MM.1S (cell line): Measurements from ENCODE around the gene SCARB2.
"Not testable (repeated sequence)": the region's sequence is repeated elsewhere in the genome, so short reads cannot be mapped to it uniquely, and the experiment has no call there.

Experiments used
- DNase-seq: peaks from one replicate; pipeline ENCODE4 v3.0.0-alpha.2; 2015
- H2AFZ ChIP-seq: fragments of 300-600 bp; sonication (generic); 2 replicates; pipeline ENCODE4 v1.6.0; 2016; ENCODE audit warnings: antibody characterized with exemption, low read length
- H3F3A ChIP-seq: fragments of 300-600 bp; sonication (generic); 2 replicates; pipeline ENCODE4 v1.6.1; 2016; ENCODE audit warnings: mild to moderate bottlenecking, antibody characterized with exemption, low read length, moderate library complexity, mixed read lengths; ENCODE audit not compliant: insufficient read depth
- H3K27ac ChIP-seq: fragments of 300-600 bp; sonication (generic); 2 replicates; pipeline ENCODE4 v1.5.1; 2016; ENCODE audit warnings: mild to moderate bottlenecking, low read length
- H3K27me3 ChIP-seq: fragments of 300-600 bp; sonication (generic); replicated peaks from 2 replicates; pipeline ENCODE4 v1.6.0; 2016; ENCODE audit warnings: low read length; ENCODE audit not compliant: insufficient read depth
- H3K36me3 ChIP-seq: fragments of 300-600 bp; sonication (generic); replicated peaks from 2 replicates; pipeline ENCODE4 v1.6.1; 2016; ENCODE audit warnings: mild to moderate bottlenecking, low read length, mixed read lengths; ENCODE audit not compliant: insufficient read depth
- H3K4me1 ChIP-seq: fragments of 300-600 bp; sonication (generic); 2 replicates; pipeline ENCODE4 v1.6.1; 2016; ENCODE audit warnings: low read length, mixed read lengths
- H3K4me2 ChIP-seq: fragments of 300-600 bp; sonication (generic); 2 replicates; pipeline ENCODE4 v1.6.0; 2016; ENCODE audit warnings: low read depth, low read length
- H3K4me3 ChIP-seq: fragments of 300-600 bp; sonication (generic); 2 replicates; pipeline ENCODE4 v1.5.1; 2016; ENCODE audit warnings: low read length, mixed read lengths
- H3K79me2 ChIP-seq: fragments of 300-600 bp; sonication (generic); 2 replicates; pipeline ENCODE4 v1.6.1; 2016; ENCODE audit warnings: mixed run types, low read length, mixed read lengths
- H3K9ac ChIP-seq: fragments of 300-600 bp; sonication (generic); 2 replicates; pipeline ENCODE4 v1.6.1; 2016; ENCODE audit warnings: low read length, mixed read lengths
- H3K9me2 ChIP-seq: fragments of 300-600 bp; sonication (generic); replicated peaks from 2 replicates; pipeline ENCODE4 v1.6.1; 2016; ENCODE audit warnings: mild to moderate bottlenecking, low read length, mixed read lengths; ENCODE audit not compliant: insufficient read depth
- H3K9me3 ChIP-seq: fragments of 300-600 bp; sonication (generic); replicated peaks from 2 replicates; pipeline ENCODE4 v1.6.1; 2016; ENCODE audit warnings: mild to moderate bottlenecking, low read length, mixed read lengths; ENCODE audit not compliant: insufficient read depth
- H4K20me1 ChIP-seq: fragments of 300-600 bp; sonication (generic); 2 replicates; pipeline ENCODE4 v1.6.1; 2016; ENCODE audit warnings: mild to moderate bottlenecking, low read length, moderate library complexity, mixed read lengths; ENCODE audit not compliant: insufficient read depth
- EZH2 ChIP-seq: fragments of 300-600 bp; sonication (generic); optimal IDR thresholded peaks from 2 replicates; pipeline ENCODE3; 2017; ENCODE audit warnings: low read depth, mild to moderate bottlenecking, antibody characterized with exemption, low read length, mixed read lengths
- EZH2phosphoT487 ChIP-seq: fragments of 300-600 bp; sonication (generic); IDR thresholded peaks from 2 replicates; pipeline ENCODE4 v1.6.1; 2018; ENCODE audit warnings: antibody characterized with exemption, low read length
- TF ChIP-seq, protein P1 (sequence below): fragments of 300-600 bp; sonication (generic); IDR thresholded peaks from 2 replicates; pipeline ENCODE4 v1.5.1; 2016; ENCODE audit warnings: antibody characterized with exemption, low read length, mixed read lengths

The SCARB2 gene

DNA sequence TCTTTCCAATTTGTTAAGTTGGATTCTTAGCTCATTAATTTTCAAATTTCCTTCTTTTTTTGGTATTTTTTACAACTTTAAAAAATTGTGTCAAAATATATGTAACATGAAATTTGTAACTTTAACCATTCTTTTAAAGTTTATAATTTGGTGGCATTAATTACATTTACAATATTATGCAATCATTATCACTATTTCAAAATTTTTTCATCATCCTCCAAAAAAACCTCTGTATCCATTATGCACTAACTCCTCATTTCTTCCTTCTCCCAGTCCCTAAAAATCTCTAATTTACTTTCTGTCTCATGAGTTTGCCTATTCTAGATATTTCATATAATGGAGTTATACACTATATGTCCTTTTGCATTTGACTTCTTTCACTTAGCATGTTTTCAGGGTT, 33.2 kb upstream of the SCARB2 start:
- Histone ChIP-seq H3K79me2 (no peaks in the 10 kb centered on the region), H3K9me3 (no peaks in the 10 kb centered on the region), H3K9me2 (no peaks in the 10 kb centered on the region), H3K36me3 (no peaks in the 10 kb centered on the region), H3K4me3 (no peak overlapping the region), H3K27me3 (no peaks in the 10 kb centered on the region), H3K9ac (no peak overlapping the region), H4K20me1 (no peaks in the 10 kb centered on the region), H3F3A (no peaks in the 10 kb centered on the region), H3K27ac (no peak overlapping the region), H3K4me1 (no peaks in the 10 kb centered on the region; the same call in 1 of the 2 replicates), H2AFZ (no peak overlapping the region), H3K4me2 (no peak overlapping the region)
- TF ChIP-seq EZH2phosphoT487 (no peak), EZH2 (no peak)
- TF ChIP-seq, protein P1, sequence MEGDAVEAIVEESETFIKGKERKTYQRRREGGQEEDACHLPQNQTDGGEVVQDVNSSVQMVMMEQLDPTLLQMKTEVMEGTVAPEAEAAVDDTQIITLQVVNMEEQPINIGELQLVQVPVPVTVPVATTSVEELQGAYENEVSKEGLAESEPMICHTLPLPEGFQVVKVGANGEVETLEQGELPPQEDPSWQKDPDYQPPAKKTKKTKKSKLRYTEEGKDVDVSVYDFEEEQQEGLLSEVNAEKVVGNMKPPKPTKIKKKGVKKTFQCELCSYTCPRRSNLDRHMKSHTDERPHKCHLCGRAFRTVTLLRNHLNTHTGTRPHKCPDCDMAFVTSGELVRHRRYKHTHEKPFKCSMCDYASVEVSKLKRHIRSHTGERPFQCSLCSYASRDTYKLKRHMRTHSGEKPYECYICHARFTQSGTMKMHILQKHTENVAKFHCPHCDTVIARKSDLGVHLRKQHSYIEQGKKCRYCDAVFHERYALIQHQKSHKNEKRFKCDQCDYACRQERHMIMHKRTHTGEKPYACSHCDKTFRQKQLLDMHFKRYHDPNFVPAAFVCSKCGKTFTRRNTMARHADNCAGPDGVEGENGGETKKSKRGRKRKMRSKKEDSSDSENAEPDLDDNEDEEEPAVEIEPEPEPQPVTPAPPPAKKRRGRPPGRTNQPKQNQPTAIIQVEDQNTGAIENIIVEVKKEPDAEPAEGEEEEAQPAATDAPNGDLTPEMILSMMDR: no peak
- no peak for DNase-seq

DNA sequence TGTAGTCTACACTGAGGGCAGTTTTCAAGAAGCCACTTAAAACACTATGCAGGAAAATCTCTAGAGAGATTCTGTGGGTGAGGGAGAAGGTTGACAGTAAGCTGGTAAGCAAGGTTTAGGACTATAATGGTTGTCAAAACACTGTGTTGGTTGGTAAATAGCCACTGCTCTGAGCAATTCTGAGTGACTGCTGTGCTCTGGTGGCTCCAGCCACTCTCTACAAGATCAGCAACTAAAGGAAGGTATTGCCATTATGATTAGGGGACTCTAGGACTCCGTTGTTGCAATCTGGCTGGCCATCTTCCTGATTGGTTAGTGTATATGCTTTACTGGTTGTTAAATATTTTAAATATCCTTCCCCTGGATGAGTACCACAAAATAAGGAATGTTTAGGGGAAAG, 32.4 kb upstream of the SCARB2 start:
- Histone ChIP-seq H3K36me3 (no peaks in the 10 kb centered on the region), H3K9me3 (no peaks in the 10 kb centered on the region), H3K27me3 (no peaks in the 10 kb centered on the region), H3K79me2 (no peaks in the 10 kb centered on the region), H3K9me2 (no peaks in the 10 kb centered on the region), H2AFZ (no peak overlapping the region), H3F3A (no peaks in the 10 kb centered on the region), H3K4me1 (no peaks in the 10 kb centered on the region; the same call in 1 of the 2 replicates), H3K27ac (no peak overlapping the region), H3K9ac (no peak overlapping the region), H4K20me1 (no peaks in the 10 kb centered on the region), H3K4me3 (no peak overlapping the region), H3K4me2 (no peak overlapping the region)
- TF ChIP-seq EZH2phosphoT487 (no peak), EZH2 (no peak)
- TF ChIP-seq, protein P1: no peak
- no peak for DNase-seq

DNA sequence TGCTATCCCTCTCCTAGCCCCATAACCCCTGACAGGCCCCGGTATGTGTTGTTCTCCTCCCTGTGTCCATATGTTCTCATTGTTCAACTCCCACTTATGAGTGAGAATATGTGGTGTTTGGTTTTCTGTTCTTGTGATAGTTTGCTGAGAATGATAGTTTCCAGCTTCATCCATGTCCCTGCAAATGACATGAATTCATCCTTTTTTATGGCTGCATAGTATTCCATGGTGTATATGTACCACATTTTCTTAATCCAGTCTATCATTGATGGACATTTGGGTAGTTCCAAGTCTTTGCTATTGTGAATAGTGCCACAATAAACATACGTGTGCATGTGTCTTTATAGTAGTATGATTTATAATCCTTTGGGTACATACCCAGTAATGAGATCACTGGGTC, 30.3 kb upstream of the SCARB2 start:
- not testable (repeated sequence) for DNase-seq, H3K9me3 ChIP-seq, H3K36me3 ChIP-seq, H3K4me3 ChIP-seq, H3K27ac ChIP-seq, H3K27me3 ChIP-seq, H3K9ac ChIP-seq, H3F3A ChIP-seq, H4K20me1 ChIP-seq, H3K4me2 ChIP-seq, H2AFZ ChIP-seq, H3K79me2 ChIP-seq, H3K4me1 ChIP-seq, H3K9me2 ChIP-seq

DNA sequence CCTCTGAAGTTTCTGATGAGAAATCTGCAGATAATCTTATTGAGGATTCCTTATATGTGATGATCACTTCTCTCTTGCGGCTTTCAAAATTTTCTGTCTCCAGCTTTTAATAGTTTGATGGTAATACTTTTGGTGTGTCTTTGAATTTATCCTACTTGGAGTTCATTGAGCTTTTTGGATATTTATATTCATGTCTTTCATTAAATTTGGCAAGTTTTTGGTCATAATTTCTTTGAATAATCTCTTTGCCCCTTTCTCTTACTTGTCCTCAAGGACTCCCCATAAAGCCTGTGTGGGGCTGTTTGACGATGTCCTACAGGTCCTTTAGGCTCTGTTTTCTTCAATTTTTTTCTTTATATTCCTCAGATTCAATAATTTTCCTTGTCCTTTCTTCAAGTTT, 26.6 kb upstream of the SCARB2 start:
- TF ChIP-seq, protein P1: no peak
- no peak for TF ChIP-seq EZH2
- no peak for TF ChIP-seq EZH2phosphoT487
- no peak for DNase-seq

More for the DNA sequence above, 26.6 kb upstream of the SCARB2 start:
- no peaks in the 10 kb centered on the region for H3K9me2 ChIP-seq
- H3K4me2 ChIP-seq: no peak overlapping the region
- H3K4me1 ChIP-seq: no peaks in the 10 kb centered on the region
- H3K9me3 ChIP-seq: no peaks in the 10 kb centered on the region
- no peak overlapping the region for H3K27ac ChIP-seq
- no peak overlapping the region for H3K4me3 ChIP-seq
- H3K79me2 ChIP-seq: no peaks in the 10 kb centered on the region
- H3K36me3 ChIP-seq: no peaks in the 10 kb centered on the region
- no peak overlapping the region for H2AFZ ChIP-seq
- no peaks in the 10 kb centered on the region for H3F3A ChIP-seq
- H3K9ac ChIP-seq: no peak overlapping the region
- H4K20me1 ChIP-seq: no peaks in the 10 kb centered on the region
- no peaks in the 10 kb centered on the region for H3K27me3 ChIP-seq
